ENCODE measurements around the gene GNPTG.

DNA sequence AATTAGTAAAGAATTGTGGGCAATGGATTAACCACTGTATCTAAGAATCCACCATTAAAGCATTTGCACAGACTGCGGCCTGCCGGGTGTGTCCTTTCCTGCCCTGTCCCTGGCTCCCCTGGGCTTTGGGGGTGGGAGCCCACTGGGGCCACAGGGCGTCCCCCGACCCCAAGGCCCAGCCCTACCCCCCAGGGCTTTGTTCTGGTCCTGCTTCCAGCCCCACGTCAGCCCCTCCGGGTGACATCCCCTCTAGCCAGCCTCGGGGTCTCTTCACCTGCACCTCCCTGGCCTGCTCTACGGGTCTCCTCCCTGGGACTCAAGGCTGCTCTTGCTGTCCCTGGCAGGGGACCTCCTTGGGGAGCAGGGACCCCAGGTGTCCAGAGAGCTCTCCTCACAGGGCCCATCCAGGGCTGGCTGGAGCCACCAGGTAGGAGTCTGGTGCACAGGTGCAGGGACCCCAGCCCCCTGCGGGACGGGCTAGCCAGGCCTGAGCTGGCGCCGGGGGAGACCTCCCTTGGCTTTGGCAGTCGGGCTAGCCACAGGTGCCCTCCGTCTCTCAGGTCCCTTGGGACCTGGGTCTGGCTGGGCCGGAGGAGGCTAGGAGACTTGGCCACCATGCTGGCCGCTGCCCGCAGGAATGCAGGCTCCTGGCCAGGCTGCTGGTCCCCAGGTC, 24.6 kb upstream of the GNPTG start:
- TF ChIP-seq, protein P1, sequence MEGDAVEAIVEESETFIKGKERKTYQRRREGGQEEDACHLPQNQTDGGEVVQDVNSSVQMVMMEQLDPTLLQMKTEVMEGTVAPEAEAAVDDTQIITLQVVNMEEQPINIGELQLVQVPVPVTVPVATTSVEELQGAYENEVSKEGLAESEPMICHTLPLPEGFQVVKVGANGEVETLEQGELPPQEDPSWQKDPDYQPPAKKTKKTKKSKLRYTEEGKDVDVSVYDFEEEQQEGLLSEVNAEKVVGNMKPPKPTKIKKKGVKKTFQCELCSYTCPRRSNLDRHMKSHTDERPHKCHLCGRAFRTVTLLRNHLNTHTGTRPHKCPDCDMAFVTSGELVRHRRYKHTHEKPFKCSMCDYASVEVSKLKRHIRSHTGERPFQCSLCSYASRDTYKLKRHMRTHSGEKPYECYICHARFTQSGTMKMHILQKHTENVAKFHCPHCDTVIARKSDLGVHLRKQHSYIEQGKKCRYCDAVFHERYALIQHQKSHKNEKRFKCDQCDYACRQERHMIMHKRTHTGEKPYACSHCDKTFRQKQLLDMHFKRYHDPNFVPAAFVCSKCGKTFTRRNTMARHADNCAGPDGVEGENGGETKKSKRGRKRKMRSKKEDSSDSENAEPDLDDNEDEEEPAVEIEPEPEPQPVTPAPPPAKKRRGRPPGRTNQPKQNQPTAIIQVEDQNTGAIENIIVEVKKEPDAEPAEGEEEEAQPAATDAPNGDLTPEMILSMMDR (IDR thresholded peaks at IDR 0.05): no peak
- TF ChIP-seq POLR2AphosphoS5 (IDR thresholded peaks at IDR 0.05) (no peak), POLR2A (IDR thresholded peaks at IDR 0.05) (no peak), EP300 (IDR thresholded peaks at IDR 0.05) (no peak)
